Upper lobe of right lung (tissue), 1 donor: Measurements from ENCODE around the gene TMEM40. TPM values are rescaled to one million over a fixed set of nuclear protein-coding genes. Genes with fewer than 3 reads are reported as not detected.

Experiments
- ATAC-seq: fragments of 200-7000 bp; cut with Tn5 transposase; one replicate; pipeline ENCODE4 v1.9.1; 2020; ENCODE audit warnings: mild to moderate bottlenecking, moderate library complexity
- DNase-seq: peaks from one replicate; pipeline ENCODE4 v3.0.0-alpha.2; 2020
- H3K27ac ChIP-seq: fragments of 200-600 bp; one replicate; pipeline ENCODE4 v1.8.0; 2022
- H3K27me3 ChIP-seq: fragments of 200-600 bp; one replicate; pipeline ENCODE4 v1.8.0; 2022; ENCODE audit warnings: mild to moderate bottlenecking
- H3K36me3 ChIP-seq: fragments of 200-600 bp; one replicate; pipeline ENCODE4 v1.8.0; 2022
- H3K4me1 ChIP-seq: fragments of 200-600 bp; one replicate; pipeline ENCODE4 v1.8.0; 2022
- H3K4me3 ChIP-seq: fragments of 200-600 bp; one replicate; pipeline ENCODE4 v1.8.0; 2022; ENCODE audit warnings: mild to moderate bottlenecking
- H3K9me3 ChIP-seq: fragments of 200-600 bp; one replicate; pipeline ENCODE4 v1.8.0; 2022
- CTCF ChIP-seq: fragments of 200-600 bp; IDR thresholded peaks from one replicate; pipeline ENCODE4 v1.8.0; 2022; ENCODE audit warnings: antibody characterized with exemption
- intact Hi-C: fragments of 100-400 bp; cut with DNase I; formaldehyde crosslinking; loops from one replicate; pipeline ENCODE4 v1.11.0; 2022
- total RNA-seq: library from RNA; stranded (reverse); fragmentation: NEBNext Ultra II Directional; extraction: Animal tissue kit (Norgen Biotek cat#: 25700); gene quantifications from one replicate; pipeline ENCODE4 v1.2.1, GENCODE V29; 2021
- donor health status: DM: no; HTN: yes; CAD: no; lungs with severe emphysema.

TMEM40 gene
- total RNA-seq, 1 donor from 2014 or later: not detected

- ATAC-seq (no peak), DNase-seq (no peak)
- intact Hi-C loops: no loop called here
- H3K9me3 ChIP-seq: no peaks in the 10 kb centered on the region
- no peak overlapping the region for H3K4me3 ChIP-seq
- H3K27ac ChIP-seq: no peak overlapping the region
- no peak for TF ChIP-seq CTCF
- H3K27me3 ChIP-seq: no peaks in the 10 kb centered on the region
- no peaks in the 10 kb centered on the region for H3K36me3 ChIP-seq
- no peaks in the 10 kb centered on the region for H3K4me1 ChIP-seq
Measured at GRCh38 chr3:12773710-12774086, 14.6 kb upstream of the TMEM40 start.

- no peaks in the 10 kb centered on the region for H3K4me1 ChIP-seq
- no peak for TF ChIP-seq CTCF
- no peaks in the 10 kb centered on the region for H3K36me3 ChIP-seq
- no peak overlapping the region for H3K4me3 ChIP-seq
- no peaks in the 10 kb centered on the region for H3K9me3 ChIP-seq
- ATAC-seq: no peak
- no peak for DNase-seq
- no peaks in the 10 kb centered on the region for H3K27me3 ChIP-seq
- H3K27ac ChIP-seq: no peak overlapping the region
- intact Hi-C loops: no loop called here
Measured at GRCh38 chr3:12773030-12773709, 14.1 kb upstream of the TMEM40 start.

GRCh38 chr3:12772462-12772861, 13.4 kb upstream of the TMEM40 start:
- H3K27me3 ChIP-seq: no peaks in the 10 kb centered on the region
- no peaks in the 10 kb centered on the region for H3K36me3 ChIP-seq
- H3K27ac ChIP-seq: no peak overlapping the region
- no peaks in the 10 kb centered on the region for H3K9me3 ChIP-seq
- H3K4me3 ChIP-seq: no peak overlapping the region
- intact Hi-C loops: no loop called here
- ATAC-seq (no peak), DNase-seq (peak; percentile 1)
- no peaks in the 10 kb centered on the region for H3K4me1 ChIP-seq
- no peak for TF ChIP-seq CTCF

GRCh38 chr3:12771236-12771635, 12.2 kb upstream of the TMEM40 start:
- intact Hi-C loops: no loop called here
- no peaks in the 10 kb centered on the region for H3K27me3 ChIP-seq
- no peaks in the 10 kb centered on the region for H3K9me3 ChIP-seq
- ATAC-seq (no peak), DNase-seq (no peak)
- H3K36me3 ChIP-seq: no peaks in the 10 kb centered on the region
- no peaks in the 10 kb centered on the region for H3K4me1 ChIP-seq
- no peak overlapping the region for H3K27ac ChIP-seq
- TF ChIP-seq CTCF: no peak
- no peak overlapping the region for H3K4me3 ChIP-seq

GRCh38 chr3:12769761-12770160, 10.7 kb upstream of the TMEM40 start:
- ATAC-seq (no peak), DNase-seq (no peak)
- no peaks in the 10 kb centered on the region for H3K9me3 ChIP-seq
- no peaks in the 10 kb centered on the region for H3K27me3 ChIP-seq
- no peaks in the 10 kb centered on the region for H3K36me3 ChIP-seq
- H3K4me3 ChIP-seq: no peak overlapping the region
- intact Hi-C loops: no loop called here
- no peak overlapping the region for H3K27ac ChIP-seq
- H3K4me1 ChIP-seq: no peaks in the 10 kb centered on the region
- no peak for TF ChIP-seq CTCF
